GM19395 (cell line): ENCODE results near the gene FBRSL1.
"Not testable (repeated sequence)": the region's sequence is repeated elsewhere in the genome, so short reads cannot be mapped to it uniquely, and the experiment has no call there.

ENCODE experiments used
- ATAC-seq: cut with Tn5 transposase; IDR thresholded peaks from one replicate; pipeline ENCODE4 v1.9.1; 2021; ENCODE audit warnings: mild to moderate bottlenecking, moderate library complexity; ENCODE audit not compliant: unreplicated experiment

The FBRSL1 gene

GRCh38 chr12:132470397-132470796 lies 19.6 kb upstream of the FBRSL1 start:
- ATAC-seq: no peak

DNA sequence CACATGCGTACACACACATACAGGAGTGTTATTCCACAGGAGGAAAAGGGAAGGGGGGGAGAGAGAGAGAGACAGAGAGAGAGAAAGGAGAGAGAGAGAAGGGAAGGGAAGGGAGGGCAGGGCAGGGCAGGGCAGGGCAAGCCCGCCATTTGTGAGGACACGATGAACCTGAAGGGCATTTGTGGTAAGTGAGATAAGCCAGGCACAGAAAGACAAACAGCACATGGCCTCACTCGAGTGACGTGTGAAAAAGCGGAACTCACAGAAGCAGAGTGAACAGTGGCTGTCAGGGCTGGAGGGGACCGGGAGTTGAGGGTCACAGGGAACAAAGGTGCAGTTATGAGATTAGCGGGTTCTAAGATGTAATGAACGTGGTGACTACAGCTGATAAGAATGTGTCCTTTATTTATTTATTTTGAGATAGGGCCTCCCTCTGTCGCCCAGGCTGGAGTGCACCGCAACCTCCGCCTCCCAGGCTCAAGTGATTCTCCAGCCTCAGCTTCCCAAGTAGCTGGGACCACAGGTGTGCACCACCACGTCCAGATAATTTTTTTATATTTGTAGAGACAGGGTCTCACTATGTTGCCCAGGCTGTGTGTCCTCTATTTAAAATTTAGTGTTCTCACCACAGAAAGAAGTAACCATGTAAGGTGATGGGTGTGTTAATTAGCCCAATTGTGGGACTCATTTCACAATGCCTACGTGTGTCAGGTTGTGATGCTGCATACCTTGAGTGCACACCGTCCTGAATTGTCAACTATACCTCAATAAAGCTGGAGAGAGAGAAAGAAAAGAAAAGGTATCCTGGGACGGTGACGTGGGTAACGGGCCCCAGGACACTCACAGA lies 18.7 kb upstream of the FBRSL1 start:
- peak; percentile 48 for ATAC-seq

DNA sequence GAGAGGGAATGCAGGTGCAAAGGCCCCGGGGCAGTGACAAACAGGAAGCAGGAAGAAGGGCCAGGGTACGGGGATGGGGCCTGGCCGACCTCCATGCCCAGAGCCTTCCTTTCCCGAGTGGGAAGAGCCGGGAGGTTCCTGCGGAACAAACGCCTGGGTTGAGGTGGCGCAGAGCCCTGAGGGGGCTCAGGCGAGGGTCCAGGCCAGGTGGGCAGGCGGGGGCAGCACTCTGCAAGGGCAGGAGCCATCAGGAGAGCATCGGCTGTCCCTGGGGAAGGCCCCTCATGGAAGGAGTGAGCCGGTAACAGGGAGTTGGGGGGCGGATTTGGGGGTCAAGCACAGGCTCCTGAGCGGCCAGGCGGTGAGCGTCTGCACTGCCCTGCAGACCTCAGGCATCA lies 18.1 kb upstream of the FBRSL1 start:
- ATAC-seq: no peak

- ATAC-seq: no peak
Measured at GRCh38 chr12:132472386-132472785, 17.6 kb upstream of the FBRSL1 start.

- no peak for ATAC-seq
Measured at GRCh38 chr12:132474237-132474741, 15.7 kb upstream of the FBRSL1 start.

GRCh38 chr12:132474799-132475303 lies 15.1 kb upstream of the FBRSL1 start:
- not testable (repeated sequence) for ATAC-seq

- no peak for ATAC-seq
Measured at GRCh38 chr12:132475304-132476037, 14.5 kb upstream of the FBRSL1 start.

- no peak for ATAC-seq
Measured at GRCh38 chr12:132476038-132476414, 13.9 kb upstream of the FBRSL1 start.

DNA sequence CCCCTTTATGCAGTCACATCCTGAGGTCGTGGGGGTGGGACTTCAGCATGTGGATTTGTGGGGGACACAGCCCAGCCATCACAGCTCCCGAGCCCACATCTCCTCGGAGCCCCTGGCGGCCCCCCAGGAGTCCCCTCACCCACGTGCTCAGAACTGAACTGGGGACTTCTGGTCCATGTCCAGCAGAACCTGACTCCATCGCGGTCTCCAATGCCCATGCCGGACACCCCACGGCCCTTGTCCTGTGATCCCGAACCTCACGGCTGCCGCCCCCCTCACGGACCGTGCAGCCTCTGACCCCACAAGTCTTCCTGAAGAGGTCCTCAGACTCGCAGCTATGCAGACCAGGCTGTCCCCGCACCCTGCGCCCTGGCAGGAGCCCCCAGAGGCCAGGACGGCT lies 13.5 kb upstream of the FBRSL1 start:
- no peak for ATAC-seq

- no peak for ATAC-seq
Measured at GRCh38 chr12:132477017-132477702, 12.8 kb upstream of the FBRSL1 start.

DNA sequence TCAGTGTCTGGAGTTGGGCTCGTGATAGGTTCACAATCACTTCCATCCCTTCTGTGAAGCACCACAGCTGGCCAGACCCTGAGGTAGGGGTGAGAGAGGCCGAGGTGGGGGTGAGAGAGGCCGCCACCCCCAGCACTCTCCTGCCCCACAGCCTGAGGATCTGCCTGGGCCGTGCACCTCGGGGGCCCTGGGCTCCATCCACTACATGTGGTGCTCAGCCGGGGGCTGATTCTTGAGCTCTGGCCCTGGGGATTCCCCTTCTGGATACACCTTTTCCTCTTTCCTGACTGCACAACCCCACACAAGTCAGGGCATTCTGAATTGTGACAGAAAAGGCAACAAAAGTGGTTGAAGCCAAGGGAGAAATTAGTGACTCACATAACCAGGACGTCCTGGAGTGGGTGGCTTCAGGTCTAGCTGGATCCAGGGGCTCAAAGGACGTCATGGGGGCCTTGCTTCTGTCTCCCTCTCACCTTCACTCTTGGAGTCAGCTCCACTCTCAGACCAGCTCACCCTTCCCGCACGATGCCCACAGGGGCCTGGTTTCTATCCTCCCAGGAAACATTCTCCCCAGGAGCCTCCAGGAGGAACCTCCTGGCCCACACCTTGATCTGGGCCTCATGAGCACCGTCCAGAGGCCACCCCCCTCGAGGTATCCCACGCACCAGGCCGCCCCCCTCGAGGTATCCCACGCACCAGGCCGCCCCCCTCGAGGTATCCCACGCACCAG lies 12.1 kb upstream of the FBRSL1 start:
- ATAC-seq: no peak

DNA sequence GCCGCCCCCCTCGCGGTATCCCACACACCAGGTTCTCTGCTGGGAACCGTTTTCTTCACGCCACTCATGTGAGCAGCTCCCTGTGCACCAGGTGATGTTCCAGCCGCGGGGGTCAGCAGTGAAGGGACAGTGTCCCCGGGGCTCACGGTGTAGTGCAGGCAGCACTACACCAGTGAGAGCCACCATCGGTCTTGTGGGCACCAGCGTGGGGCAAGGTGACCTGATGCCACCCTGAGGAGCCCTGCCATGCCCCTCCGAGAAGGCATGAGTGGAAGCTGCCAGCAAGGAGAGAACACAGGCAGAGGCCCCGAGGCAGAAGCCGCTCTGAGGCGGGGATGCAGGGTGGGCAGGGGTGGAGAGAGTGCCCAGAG lies 11.5 kb upstream of the FBRSL1 start:
- no peak for ATAC-seq

DNA sequence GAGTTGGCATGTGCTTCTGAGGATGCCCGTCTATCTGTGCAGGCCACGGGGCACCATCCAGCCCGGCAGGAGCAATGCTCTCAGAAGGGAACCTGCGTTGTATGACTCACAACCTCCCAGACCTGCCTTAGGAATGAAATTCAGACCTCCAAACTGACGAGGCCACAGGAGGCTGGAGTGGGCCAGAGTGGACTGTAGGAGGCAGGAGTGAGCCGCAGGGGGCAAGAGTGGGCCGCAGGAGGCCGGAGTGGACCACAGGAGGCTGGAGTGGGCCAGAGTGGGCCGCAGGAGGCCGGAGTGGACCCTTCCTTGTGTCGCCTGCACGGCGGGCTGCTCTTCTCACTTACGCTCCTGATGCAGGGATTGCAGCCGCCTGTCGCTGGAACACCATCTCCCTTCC lies 11.1 kb upstream of the FBRSL1 start:
- no peak for ATAC-seq

- ATAC-seq: no peak
Measured at GRCh38 chr12:132479291-132479690, 10.7 kb upstream of the FBRSL1 start.

DNA sequence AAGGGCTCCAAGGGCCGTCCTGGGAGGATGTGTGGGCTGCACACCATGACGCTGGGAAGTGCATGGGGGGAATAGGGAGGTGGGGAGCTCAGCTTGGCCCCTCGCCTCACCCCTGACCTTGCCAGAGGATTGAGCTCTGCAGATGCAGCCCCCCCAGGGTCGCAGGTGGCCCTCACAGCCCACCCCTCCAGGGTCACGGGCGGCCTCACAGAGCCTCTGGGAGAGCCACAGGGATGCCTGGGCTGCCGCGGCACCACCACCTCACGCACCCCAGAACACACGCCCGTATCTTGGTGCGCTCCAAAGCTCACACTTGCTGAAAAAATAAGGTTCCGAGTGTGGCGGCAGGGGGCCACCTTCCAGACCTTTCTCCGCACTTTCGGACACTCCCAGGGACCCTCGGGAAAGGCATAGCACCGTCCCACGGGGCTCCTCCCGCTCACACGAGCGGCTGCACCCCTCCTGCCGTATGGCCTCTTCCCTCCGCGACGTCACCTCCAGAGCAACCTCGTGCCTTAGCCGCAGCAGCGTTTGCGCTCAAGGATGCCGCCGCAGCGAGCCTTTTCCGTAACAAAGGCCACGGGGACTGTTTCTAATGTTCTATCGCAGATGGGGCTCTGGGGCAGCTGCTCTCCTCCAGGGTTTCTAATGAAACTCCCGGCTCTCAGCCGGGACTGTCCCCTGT lies 9.9 kb upstream of the FBRSL1 start:
- ATAC-seq: no peak

- ATAC-seq: no peak
Measured at GRCh38 chr12:132480623-132481132, 9.3 kb upstream of the FBRSL1 start.

DNA sequence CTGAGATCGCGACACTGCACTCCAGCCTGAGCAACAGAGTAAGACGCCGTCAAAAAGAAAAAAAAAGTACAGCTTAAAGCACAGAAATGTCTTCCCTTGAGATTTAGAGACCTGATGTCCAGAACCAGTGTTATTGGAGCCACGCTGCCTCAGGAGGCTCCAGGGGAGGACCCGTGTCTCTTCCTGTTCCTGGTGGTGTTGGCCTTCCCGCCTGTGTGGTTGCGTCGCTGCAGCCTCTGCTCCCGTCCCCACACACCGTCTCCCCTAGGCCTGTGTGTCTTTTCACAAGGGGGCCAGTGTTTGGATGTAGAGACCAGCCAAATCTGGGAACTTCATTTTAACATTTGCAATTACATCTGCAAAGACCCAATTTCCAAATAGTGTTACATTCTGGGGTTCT lies 8.6 kb upstream of the FBRSL1 start:
- no peak for ATAC-seq

DNA sequence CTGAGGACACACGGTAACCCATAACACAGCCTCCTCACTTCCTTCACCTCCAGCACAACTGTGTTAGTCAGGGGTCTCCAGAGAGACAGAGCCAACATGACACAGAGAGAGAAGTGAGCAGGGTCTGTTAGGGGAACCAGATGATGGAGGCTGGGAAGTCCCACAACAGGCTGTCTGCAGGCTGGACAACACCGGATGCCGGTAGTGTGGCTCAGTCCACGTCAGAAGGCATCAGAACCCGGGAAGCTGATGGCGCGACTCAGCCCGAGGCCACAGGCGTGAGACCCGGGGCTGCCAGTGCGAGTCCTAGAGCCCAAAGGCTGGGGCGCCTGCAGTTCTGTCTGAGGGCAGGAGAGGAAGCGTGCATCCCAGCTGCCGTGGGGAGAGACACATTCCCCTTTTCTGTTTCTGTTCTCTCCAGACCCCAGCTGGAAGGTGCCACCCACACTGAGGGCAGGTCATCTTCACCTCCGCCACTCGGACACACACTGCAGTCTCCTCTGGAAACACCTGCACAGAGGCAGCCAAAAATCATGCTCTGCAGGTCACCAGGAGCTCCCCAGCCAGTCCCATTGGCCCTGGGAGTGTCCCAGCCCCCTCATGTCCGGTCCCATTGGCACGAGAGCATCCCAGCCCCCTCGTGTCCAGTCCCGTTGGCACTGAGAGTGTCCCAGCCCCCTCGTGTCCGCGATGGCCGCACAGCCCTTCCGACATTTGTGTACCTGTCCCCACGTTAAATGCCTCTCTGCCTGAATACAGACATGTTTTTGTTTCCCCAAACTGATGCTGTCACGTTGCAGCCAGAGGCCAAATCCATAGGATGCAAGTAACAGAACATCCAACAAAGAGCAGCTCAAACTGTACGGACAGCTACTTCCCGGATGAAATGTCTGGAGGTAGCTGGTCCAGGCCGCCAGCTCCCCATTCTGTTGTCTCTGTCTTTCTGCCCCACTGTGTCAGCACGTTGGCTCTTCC lies 7.9 kb upstream of the FBRSL1 start:
- ATAC-seq: no peak

DNA sequence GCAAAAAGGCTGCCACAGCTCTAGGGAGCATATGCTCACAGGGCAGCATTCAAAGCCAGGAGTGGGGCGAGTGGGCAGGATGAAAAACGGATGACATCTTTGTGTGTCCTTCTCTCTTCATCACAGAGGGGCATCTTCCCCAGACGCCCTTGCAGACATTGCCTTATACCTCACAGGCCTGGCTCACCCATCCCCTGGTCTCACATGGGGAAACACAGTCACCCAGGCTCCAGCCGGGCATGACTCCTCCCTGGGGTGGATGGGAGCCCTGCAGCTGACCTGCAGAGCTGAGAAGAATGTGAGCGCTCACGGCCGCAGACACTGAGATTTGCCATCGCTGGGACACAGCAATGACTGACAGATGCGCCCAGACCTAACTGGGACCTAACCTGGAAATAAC lies 7.2 kb upstream of the FBRSL1 start:
- no peak for ATAC-seq
